WERI-Rb-1 (cell line): Measurements from ENCODE around the gene KRTAP4-1.

Experiments
- DNase-seq: peaks from one replicate; pipeline ENCODE4 v3.0.0-alpha.2; 2020
- H3K27ac ChIP-seq: fragments of 250-450 bp; sonication (Bioruptor Pico); 2 replicates; pipeline ENCODE4 v1.5.1; 2020; ENCODE audit warnings: mild to moderate bottlenecking, moderate library complexity
- H3K27me3 ChIP-seq: fragments of 250-450 bp; sonication (Bioruptor Pico); 2 replicates; pipeline ENCODE4 v1.5.1; 2021; ENCODE audit warnings: mild to moderate bottlenecking, low read depth, moderate library complexity; ENCODE audit not compliant: insufficient read depth, severe bottlenecking
- H3K36me3 ChIP-seq: fragments of 250-450 bp; sonication (Bioruptor Pico); 2 replicates; pipeline ENCODE4 v1.5.1; 2020; ENCODE audit warnings: mild to moderate bottlenecking, moderate library complexity
- H3K4me3 ChIP-seq: 2 replicates; pipeline ENCODE4 v1.5.1; 2011; ENCODE audit warnings: low read depth, mild to moderate bottlenecking, control low read depth, low read length
- H3K9me3 ChIP-seq: fragments of 250-450 bp; sonication (Bioruptor Pico); 2 replicates; pipeline ENCODE4 v1.5.1; 2021; ENCODE audit warnings: mild to moderate bottlenecking, moderate library complexity; ENCODE audit not compliant: severe bottlenecking
- CTCF ChIP-seq: IDR thresholded peaks from 2 replicates; pipeline ENCODE4 v1.5.1; 2011; ENCODE audit warnings: low read depth, mild to moderate bottlenecking, control low read depth, inconsistent platforms, low read length

KRTAP4-1 gene

GRCh38 chr17:41178341-41178740 lies 6.4 kb downstream of the KRTAP4-1 start:
- no peak overlapping the region for H3K27ac ChIP-seq
- DNase-seq, result no peak
- peaks cover 2% of the 10 kb centered on the region for H3K9me3 ChIP-seq
- peaks cover 91% of the 10 kb centered on the region for H3K27me3 ChIP-seq
- TF ChIP-seq CTCF, result no peak
- no peaks in the 10 kb centered on the region for H3K36me3 ChIP-seq
- no peak overlapping the region for H3K4me3 ChIP-seq

- Histone ChIP-seq H3K4me3 (no peak within 1 kb of the TSS), H3K9me3 (peaks cover 2% of the 10 kb centered on the region), H3K27me3 (peaks cover 91% of the 10 kb centered on the region), H3K36me3 (no peaks in the 10 kb centered on the region), H3K27ac (no peak within 1 kb of the TSS)
- TF ChIP-seq CTCF, result no peak
- no peak for DNase-seq
Observed at GRCh38 chr17:41177727-41178271, 6.9 kb downstream of the KRTAP4-1 start, which contains the start of gene KRTAP4-2. KRTAP4-2 (minus strand) TSS chr17:41178221; CDS start chr17:41178164, 57 bp downstream.

GRCh38 chr17:41176744-41177387 lies 7.8 kb downstream of the KRTAP4-1 start:
- Histone ChIP-seq H3K4me3 (no peak overlapping the region), H3K36me3 (no peaks in the 10 kb centered on the region), H3K27ac (no peak overlapping the region), H3K9me3 (peaks cover 2% of the 10 kb centered on the region), H3K27me3 (peaks cover 91% of the 10 kb centered on the region)
- DNase-seq, result no peak
- TF ChIP-seq CTCF, result no peak

- H3K27me3 ChIP-seq, result peaks cover 93% of the 10 kb centered on the region
- peaks cover 2% of the 10 kb centered on the region for H3K9me3 ChIP-seq
- DNase-seq, result no peak
- TF ChIP-seq CTCF, result no peak
- no peaks in the 10 kb centered on the region for H3K36me3 ChIP-seq
- H3K4me3 ChIP-seq, result no peak overlapping the region
- H3K27ac ChIP-seq, result no peak overlapping the region
Observed at GRCh38 chr17:41171886-41172285, 12.8 kb downstream of the KRTAP4-1 start.

GRCh38 chr17:41168121-41168520 lies 16.6 kb downstream of the KRTAP4-1 start, which contains the start of gene KRTAP4-3:
KRTAP4-3 (minus strand) TSS chr17:41168221; CDS start chr17:41168172, 49 bp downstream.
- no peak within 1 kb of the TSS for H3K27ac ChIP-seq
- no peaks in the 10 kb centered on the region for H3K36me3 ChIP-seq
- H3K9me3 ChIP-seq, result no peaks in the 10 kb centered on the region
- no peak for TF ChIP-seq CTCF
- peaks cover 75% of the 10 kb centered on the region for H3K27me3 ChIP-seq
- no peak within 1 kb of the TSS for H3K4me3 ChIP-seq
- DNase-seq, result no peak
